SK-N-SH treated with all-trans-retinoic acid at 6 μM for 48 hours (cell line): ENCODE data around the gene DNTT.

ENCODE experiments used
- ARNTL ChIP-seq: fragments of 450-650 bp; formaldehyde crosslinking; IDR thresholded peaks from 2 replicates; pipeline ENCODE4 v1.5.0; 2020; ENCODE audit warnings: low read depth, mild to moderate bottlenecking, moderate library complexity, borderline replicate concordance
- CREB5 ChIP-seq: fragments of 250-450 bp; sonication (Bioruptor Pico); IDR thresholded peaks from 2 replicates; pipeline ENCODE4 v1.5.1; 2020; ENCODE audit warnings: low read depth, mild to moderate bottlenecking, moderate library complexity
- CSRNP3 ChIP-seq: fragments of 250-450 bp; sonication (Bioruptor Pico); IDR thresholded peaks from 2 replicates; pipeline ENCODE4 v1.5.1; 2021; ENCODE audit warnings: mild to moderate bottlenecking, moderate library complexity
- ESRRG ChIP-seq: fragments of 250-450 bp; sonication (Bioruptor Pico); IDR thresholded peaks from 2 replicates; pipeline ENCODE4 v1.6.1; 2021; ENCODE audit warnings: mild to moderate bottlenecking
- GLIS3 ChIP-seq: fragments of 250-450 bp; sonication (Bioruptor Pico); IDR thresholded peaks from 2 replicates; pipeline ENCODE4 v1.5.0; 2020; ENCODE audit warnings: mild to moderate bottlenecking, moderate library complexity
- PATZ1 ChIP-seq: fragments of 250-450 bp; sonication (Bioruptor Pico); IDR thresholded peaks from 2 replicates; pipeline ENCODE4 v1.8.0; 2020; ENCODE audit warnings: mild to moderate bottlenecking, moderate library complexity, borderline replicate concordance
- PPARA ChIP-seq: fragments of 250-450 bp; sonication (Bioruptor Pico); IDR thresholded peaks from 2 replicates; pipeline ENCODE4 v1.5.0; 2020; ENCODE audit warnings: mild to moderate bottlenecking, borderline replicate concordance
- TCF4 ChIP-seq: fragments of 250-450 bp; sonication (Bioruptor Pico); IDR thresholded peaks from 2 replicates; pipeline ENCODE4 v1.8.0; 2021; ENCODE audit warnings: mild to moderate bottlenecking, moderate library complexity, borderline replicate concordance
- ZC3H10 ChIP-seq: fragments of 250-450 bp; sonication (Bioruptor Pico); IDR thresholded peaks from 2 replicates; pipeline ENCODE4 v1.5.1; 2021; ENCODE audit warnings: mild to moderate bottlenecking, moderate library complexity
- ZFP3 ChIP-seq: fragments of 250-450 bp; sonication (Bioruptor Pico); IDR thresholded peaks from 2 replicates; pipeline ENCODE4 v1.5.0; 2020; ENCODE audit warnings: mild to moderate bottlenecking, moderate library complexity

GRCh38 chr10:96281444-96282029 lies 22.7 kb upstream of the DNTT start:
- TF ChIP-seq ZC3H10 (no peak), PPARA (no peak), ESRRG (CRISPR knock-in tag) (no peak), ARNTL (CRISPR knock-in tag) (no peak), GLIS3 (CRISPR knock-in tag) (no peak), PATZ1 (CRISPR knock-in tag) (no peak), TCF4 (CRISPR knock-in tag) (no peak), ZFP3 (no peak), CSRNP3 (CRISPR knock-in tag) (no peak), CREB5 (CRISPR knock-in tag) (no peak)
